Activated T-cell treated with anti-CD3 and anti-CD28 coated beads, Interleukin-2, amount 50 U/mL, for 72 hours (primary cell): ENCODE results near the gene NPC1L1. TPM values are rescaled to one million over a fixed set of nuclear protein-coding genes. Genes with fewer than 3 reads are reported as not detected.

Experiments
- ATAC-seq, 2 donors: fragments of 150-1000 bp; cut with Tn5 transposase; replicated peaks in 1 of 2; 2 replicates each; pipeline ENCODE4 v1.10.0; 2021; ENCODE audit warnings: moderate library complexity in 2 of 2, mild to moderate bottlenecking in 1 of 2
- DNase-seq, 2 donors: peaks; one replicate each; pipeline ENCODE4 v3.0.0; 2021 to 2022; ENCODE audit warnings: mixed read lengths in 1 of 2
- H3K27ac Mint-ChIP-seq: one replicate; pipeline ENCODE4 v1.8.0; 2022; ENCODE audit warnings: mild to moderate bottlenecking, moderate library complexity, mixed read lengths
- H3K27me3 Mint-ChIP-seq: one replicate; pipeline ENCODE4 v1.8.0; 2022; ENCODE audit warnings: low read depth, mixed read lengths
- H3K36me3 Mint-ChIP-seq, 2 donors: one replicate each; pipeline ENCODE4 v1.8.0; 2022; ENCODE audit warnings: mixed read lengths in 2 of 2, mild to moderate bottlenecking in 1 of 2; ENCODE audit not compliant: insufficient read depth in 2 of 2
- H3K4me1 Mint-ChIP-seq: one replicate; pipeline ENCODE4 v1.8.0; 2022; ENCODE audit warnings: low read depth, mixed read lengths
- H3K4me3 Mint-ChIP-seq, 2 donors: one replicate each; pipeline ENCODE4 v1.8.0; 2022; ENCODE audit warnings: mild to moderate bottlenecking in 2 of 2, mixed read lengths in 2 of 2, moderate library complexity in 2 of 2
- H3K9me3 Mint-ChIP-seq, 2 donors: one replicate each; pipeline ENCODE4 v1.8.0; 2022; ENCODE audit warnings: mixed read lengths in 2 of 2
- total RNA-seq, 2 donors: library from RNA; stranded (reverse); gene quantifications; one replicate each; pipeline ENCODE4 v1.2.3, GENCODE V29; 2022

Gene NPC1L1, protein sequence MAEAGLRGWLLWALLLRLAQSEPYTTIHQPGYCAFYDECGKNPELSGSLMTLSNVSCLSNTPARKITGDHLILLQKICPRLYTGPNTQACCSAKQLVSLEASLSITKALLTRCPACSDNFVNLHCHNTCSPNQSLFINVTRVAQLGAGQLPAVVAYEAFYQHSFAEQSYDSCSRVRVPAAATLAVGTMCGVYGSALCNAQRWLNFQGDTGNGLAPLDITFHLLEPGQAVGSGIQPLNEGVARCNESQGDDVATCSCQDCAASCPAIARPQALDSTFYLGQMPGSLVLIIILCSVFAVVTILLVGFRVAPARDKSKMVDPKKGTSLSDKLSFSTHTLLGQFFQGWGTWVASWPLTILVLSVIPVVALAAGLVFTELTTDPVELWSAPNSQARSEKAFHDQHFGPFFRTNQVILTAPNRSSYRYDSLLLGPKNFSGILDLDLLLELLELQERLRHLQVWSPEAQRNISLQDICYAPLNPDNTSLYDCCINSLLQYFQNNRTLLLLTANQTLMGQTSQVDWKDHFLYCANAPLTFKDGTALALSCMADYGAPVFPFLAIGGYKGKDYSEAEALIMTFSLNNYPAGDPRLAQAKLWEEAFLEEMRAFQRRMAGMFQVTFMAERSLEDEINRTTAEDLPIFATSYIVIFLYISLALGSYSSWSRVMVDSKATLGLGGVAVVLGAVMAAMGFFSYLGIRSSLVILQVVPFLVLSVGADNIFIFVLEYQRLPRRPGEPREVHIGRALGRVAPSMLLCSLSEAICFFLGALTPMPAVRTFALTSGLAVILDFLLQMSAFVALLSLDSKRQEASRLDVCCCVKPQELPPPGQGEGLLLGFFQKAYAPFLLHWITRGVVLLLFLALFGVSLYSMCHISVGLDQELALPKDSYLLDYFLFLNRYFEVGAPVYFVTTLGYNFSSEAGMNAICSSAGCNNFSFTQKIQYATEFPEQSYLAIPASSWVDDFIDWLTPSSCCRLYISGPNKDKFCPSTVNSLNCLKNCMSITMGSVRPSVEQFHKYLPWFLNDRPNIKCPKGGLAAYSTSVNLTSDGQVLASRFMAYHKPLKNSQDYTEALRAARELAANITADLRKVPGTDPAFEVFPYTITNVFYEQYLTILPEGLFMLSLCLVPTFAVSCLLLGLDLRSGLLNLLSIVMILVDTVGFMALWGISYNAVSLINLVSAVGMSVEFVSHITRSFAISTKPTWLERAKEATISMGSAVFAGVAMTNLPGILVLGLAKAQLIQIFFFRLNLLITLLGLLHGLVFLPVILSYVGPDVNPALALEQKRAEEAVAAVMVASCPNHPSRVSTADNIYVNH (N-terminal part only)
- total RNA-seq, result under 1 TPM; 0.12 to 0.25 TPM

DNA sequence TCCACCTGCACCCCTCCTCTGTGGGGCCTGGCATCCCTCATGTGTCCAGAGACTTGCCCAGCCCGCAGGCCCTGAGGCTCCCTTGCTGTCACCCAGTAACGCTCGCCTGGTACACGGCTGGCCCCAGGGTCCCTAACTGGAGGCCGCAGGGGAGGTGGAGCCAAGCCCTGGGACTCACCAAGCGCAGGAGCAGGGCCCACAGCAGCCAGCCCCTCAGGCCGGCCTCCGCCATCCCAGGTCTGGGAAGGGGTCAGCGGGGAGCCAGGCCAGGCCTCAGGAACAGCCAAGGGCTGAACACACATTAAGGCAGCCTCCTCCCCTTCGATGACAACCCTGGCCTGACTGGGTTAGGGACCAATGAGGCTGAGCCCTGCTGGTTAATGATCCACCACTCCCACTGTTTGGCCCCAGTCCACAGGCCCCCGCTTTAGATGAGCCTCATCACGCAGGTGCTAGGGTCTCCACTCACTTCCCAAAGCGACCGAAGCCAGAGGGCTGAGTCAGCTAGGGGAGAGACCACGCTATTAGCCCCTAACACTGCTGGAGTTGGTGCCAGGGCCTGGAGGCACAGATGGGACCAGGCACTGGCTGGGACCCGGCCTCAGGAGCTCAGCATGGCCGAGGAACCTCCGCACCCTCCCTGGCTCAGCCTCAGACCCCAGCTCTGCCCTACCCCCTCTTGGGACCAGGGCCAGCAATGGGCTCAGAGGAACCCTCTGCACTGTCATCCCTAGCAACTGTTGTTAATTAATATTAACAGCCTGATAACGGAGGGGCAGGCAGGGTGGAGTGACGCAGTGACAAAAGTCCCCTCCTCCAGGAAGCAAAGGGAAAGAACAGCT is at the start of gene NPC1L1:
TSS of gene NPC1L1 (minus strand) at position 303 of the 842 bp plus-strand sequence. CDS start at position 232, 71 bp downstream.
- no peak for ATAC-seq

DNA sequence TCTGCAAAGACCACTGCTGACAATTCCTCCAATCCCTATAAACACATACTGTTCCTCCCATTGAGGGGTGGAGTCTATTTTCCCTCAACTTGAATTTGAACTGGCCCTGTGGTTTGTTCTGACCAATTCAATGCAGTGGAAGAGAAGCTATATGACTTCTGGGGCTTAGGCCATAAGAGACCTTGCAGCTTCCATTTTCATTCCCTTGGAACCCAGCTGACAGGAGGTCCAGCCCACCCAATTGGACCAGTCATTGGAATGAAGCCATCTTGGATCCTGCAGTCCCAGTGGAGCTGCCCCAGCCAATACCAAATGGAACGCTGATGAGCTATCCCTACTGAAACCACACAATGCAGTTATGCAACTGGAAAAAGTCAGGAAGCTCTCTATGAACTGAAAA is 49.8 kb upstream of the NPC1L1 start:
- Mint-ChIP-seq H3K4me3 (no peak overlapping the region), H3K27me3 (no peaks in the 10 kb centered on the region), H3K4me1 (peaks cover 5% of the 10 kb centered on the region), H3K36me3 (no peaks in the 10 kb centered on the region), H3K27ac (no peak overlapping the region), H3K9me3 (no peaks in the 10 kb centered on the region)
- no peak for DNase-seq
- no peak for ATAC-seq

More for the DNA sequence above, at the start of gene NPC1L1:
- Mint-ChIP-seq H3K36me3 (no peaks in the 10 kb centered on the region), H3K27me3 (no peaks in the 10 kb centered on the region), H3K27ac (no peak within 1 kb of the TSS), H3K9me3 (no peaks in the 10 kb centered on the region), H3K4me1 (no peaks in the 10 kb centered on the region), H3K4me3 (no peak within 1 kb of the TSS)
- no peak for DNase-seq

DNA sequence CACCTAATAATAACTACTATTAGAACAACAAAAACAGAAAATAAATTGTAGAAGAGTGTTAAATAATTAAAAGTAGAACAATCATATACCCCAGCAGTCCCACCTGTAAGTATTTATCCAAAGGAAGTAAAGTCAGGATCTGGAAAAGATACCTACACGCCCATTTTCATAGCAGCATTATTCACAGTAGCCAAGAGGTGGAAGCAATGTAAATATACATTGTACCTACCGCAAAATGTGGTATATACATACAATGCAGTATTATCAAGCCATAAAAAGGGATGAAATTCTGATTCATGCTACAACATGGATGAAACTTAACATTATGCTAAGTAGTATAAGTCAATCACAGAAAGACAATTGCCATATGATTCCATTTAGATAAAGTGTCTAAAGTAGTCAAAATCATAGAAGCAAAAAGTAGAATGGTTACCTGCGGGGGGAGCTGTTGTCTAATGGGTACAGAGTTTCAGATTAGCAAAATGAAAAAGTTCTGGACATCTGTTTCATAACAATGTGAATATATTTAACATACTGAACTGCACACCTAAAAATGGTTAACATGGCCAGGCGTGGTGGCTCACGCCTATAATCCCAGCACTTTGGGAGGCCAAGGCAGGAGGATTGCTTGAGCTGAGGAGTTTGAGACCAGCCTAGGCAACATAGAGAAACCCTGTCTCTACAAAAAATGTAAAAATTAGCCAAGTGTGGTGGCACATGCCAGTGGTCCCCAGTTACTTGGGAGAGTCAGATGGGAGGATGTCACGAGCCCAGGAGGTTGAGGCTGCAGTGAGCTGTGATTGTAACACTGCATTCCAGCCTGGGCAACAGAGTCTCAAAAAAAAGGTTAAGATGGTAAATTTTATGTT is 46.9 kb upstream of the NPC1L1 start:
- Mint-ChIP-seq H3K4me1 (peaks cover 5% of the 10 kb centered on the region), H3K36me3 (no peaks in the 10 kb centered on the region), H3K27me3 (no peaks in the 10 kb centered on the region), H3K9me3 (no peaks in the 10 kb centered on the region), H3K27ac (no peak overlapping the region), H3K4me3 (no peak overlapping the region)
- ATAC-seq (peak; percentile 75), DNase-seq (peak; percentile 59 to 62)

DNA sequence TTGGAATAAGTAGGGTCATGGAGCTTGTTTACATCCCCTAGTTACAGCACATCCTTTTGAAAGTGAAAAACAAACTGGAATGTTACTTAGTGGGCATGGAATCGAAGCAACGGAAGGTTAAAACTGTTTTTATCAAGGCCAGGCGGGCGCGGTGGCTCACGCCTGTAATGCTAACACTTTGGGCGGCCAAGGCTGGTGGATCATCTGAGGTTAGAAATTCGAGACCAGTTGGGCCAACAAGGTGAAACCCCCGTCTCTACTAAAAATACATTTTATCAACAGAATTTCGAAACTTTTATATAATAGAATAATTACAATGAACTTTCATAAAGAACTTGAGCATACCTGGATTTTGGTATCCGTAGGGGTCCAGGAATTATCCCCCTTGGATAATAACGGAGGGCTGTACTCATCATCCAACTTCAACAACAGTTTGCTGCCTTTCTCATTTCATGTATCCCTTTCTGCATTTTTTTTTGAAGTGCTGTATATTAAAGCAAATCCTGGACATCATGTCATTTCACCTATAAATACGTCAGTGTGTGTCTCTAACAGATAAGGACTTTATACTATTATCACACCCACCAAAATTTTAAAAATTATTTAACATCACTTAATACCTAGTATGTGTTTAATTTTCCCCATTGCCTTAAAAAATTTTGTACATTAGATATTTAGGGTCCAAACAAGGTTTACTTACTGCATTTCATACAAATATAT is 42.2 kb upstream of the NPC1L1 start:
- Mint-ChIP-seq H3K4me3 (peak overlapping the region; percentile 91 to 97), H3K27me3 (no peaks in the 10 kb centered on the region), H3K4me1 (peaks cover 40% of the 10 kb centered on the region)

DNA sequence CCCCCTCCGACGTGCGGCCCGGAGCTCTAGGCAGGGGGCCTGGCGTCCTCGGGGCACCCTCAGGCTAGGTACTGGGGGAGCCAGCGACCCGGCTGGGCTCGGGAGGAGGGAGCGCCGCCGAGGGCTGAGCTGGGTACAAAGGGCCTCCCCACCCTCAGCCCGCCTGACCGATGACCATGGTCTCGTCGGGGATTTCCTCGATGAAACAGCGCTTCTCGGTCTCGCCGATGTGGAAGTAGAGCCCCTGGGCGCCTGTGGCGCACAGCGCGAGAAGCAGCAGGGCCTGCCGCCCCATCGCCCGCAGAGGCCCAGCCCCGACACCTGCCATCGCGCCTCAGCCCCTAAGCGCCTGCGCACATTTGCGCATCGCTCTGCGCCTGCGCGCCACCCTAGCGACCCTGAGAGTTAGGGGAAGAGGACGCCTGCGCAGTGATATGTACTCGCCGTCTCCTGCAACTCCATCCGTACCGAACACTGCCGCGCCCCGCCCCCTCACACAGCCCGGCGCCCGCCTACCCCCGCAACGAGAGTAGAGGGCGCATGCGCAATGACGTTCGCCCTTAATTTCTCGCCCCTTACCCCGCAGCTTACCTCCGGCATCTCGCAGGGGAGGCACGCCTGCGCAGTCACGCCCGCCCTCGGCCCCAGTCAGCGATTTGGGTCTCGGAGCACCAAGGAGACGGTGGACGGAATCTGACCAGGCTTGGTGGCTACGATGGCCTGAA is 40.9 kb upstream of the NPC1L1 start, which contains the start of gene TMED4:
TSS of gene TMED4 (minus strand) at position 353 of the 725 bp plus-strand sequence. CDS start at position 328, 25 bp downstream.
- Mint-ChIP-seq H3K9me3 (no peaks in the 10 kb centered on the region), H3K36me3 (peaks cover 1 to 11% of the 10 kb centered on the region in 2 donors), H3K4me3 (peak within 1 kb of the TSS; percentile 91 to 97), H3K27me3 (no peaks in the 10 kb centered on the region), H3K4me1 (peaks cover 39% of the 10 kb centered on the region), H3K27ac (peak within 1 kb of the TSS; percentile 94)
- ATAC-seq (peak; percentile 93 to 94), DNase-seq (peak; percentile 100)

More for the DNA sequence above, 42.2 kb upstream of the NPC1L1 start:
- ATAC-seq (no peak), DNase-seq (no peak)
- peak overlapping the region; percentile 94 for H3K27ac Mint-ChIP-seq
- H3K36me3 Mint-ChIP-seq, result peaks cover 1 to 11% of the 10 kb centered on the region in 2 donors
- H3K9me3 Mint-ChIP-seq, result no peaks in the 10 kb centered on the region

DNA sequence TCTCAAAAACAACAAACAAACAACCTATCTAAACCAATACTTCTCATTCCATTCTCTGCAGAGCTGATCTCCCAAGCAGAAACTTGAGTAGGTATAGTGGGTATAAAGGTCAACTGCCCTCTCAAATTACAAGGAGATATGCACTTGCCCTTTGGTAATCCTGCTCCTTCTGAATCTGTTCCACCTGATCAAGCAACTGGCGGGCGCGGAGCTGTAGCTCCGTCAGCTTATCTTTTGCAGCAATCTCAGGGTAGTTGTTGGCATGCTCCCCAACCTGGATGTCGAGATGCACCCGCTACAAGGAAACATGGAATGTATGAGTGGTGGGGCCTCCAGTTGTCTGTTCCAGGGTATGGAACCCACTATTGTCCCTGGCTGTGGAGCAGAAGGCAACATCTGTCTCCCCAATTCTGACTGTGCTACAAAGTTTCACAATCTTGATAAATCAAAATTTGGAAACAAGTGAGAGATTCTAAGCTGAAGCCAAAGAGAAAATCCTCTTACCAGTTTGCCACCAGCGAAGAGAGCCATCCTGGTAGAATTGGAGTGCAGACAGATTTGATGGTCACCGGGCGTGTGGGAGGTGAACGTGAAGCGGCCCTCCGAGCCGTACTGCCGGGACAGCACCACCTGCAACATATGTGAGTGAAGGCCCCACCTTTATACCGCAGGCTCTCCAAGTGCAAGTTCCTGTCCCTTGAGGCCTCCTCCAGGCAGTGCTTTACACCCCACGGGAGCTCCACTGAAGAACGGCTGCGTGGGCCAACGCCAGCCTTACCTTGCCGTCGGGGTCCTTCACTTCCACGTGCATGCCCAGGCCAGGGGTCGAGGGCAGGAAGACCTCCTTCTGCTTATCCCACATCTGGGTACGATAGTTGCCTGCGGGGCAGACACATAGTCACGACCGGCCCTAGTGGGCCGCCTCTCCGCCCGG is 40.1 kb upstream of the NPC1L1 start:
- no peaks in the 10 kb centered on the region for H3K9me3 Mint-ChIP-seq
- peak overlapping the region; percentile 94 for H3K27ac Mint-ChIP-seq
- ATAC-seq (peak; percentile 45 to 50), DNase-seq (peak; percentile 57 to 58)
- H3K4me3 Mint-ChIP-seq, result peak overlapping the region; percentile 91 to 97
- peaks cover 1 to 11% of the 10 kb centered on the region in 2 donors for H3K36me3 Mint-ChIP-seq
- H3K4me1 Mint-ChIP-seq, result peaks cover 39% of the 10 kb centered on the region
- H3K27me3 Mint-ChIP-seq, result no peaks in the 10 kb centered on the region

DNA sequence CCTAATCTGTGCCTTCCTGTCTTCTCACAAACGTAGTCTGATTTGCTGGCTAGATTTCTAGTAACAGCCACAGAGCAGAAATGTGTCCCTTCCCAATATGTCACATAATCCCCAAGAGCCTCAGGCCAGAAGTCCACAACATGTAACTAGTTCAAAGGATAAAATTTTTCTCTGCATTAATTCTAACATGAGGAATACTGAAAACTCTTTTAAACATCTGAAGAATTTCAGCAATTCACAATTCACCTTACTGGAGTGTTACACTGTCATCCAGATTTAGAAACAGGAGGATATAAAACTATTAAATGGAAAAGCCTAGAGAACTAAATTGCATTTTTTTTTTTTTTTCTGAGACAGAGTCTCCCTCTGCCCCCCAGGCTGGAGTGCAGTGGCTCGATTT is 35.1 kb upstream of the NPC1L1 start:
- DNase-seq (no peak), ATAC-seq (no peak)
- Mint-ChIP-seq H3K36me3 (peaks cover 4 to 28% of the 10 kb centered on the region in 2 donors), H3K9me3 (no peaks in the 10 kb centered on the region), H3K4me1 (peaks cover 68% of the 10 kb centered on the region), H3K27me3 (no peaks in the 10 kb centered on the region), H3K4me3 (no peak overlapping the region), H3K27ac (peak overlapping the region; percentile 18)

DNA sequence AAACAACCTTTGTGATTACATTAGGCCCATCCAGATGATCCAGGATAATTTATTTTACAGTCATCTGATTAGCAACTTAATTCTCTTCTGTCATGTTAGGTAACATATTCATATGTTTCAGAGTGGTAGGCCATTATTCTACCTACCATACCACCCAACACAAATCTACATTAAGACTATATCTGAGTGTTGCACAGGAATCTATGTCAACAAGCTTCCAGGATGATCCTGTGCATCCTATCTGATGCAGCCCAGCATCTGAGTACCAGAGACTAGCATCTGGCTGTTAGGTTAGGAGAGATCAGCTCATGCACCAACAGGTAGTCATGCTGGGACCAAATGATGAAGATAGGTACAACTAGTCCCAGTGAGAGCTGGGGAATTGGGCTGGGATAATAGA is 33.9 kb upstream of the NPC1L1 start:
- Mint-ChIP-seq H3K4me3 (peak overlapping the region; percentile 91 to 95), H3K27ac (peak overlapping the region; percentile 85), H3K27me3 (no peaks in the 10 kb centered on the region), H3K9me3 (no peaks in the 10 kb centered on the region), H3K36me3 (peaks cover 4 to 26% of the 10 kb centered on the region in 2 donors), H3K4me1 (peaks cover 56% of the 10 kb centered on the region)
- ATAC-seq (no peak), DNase-seq (no peak)

DNA sequence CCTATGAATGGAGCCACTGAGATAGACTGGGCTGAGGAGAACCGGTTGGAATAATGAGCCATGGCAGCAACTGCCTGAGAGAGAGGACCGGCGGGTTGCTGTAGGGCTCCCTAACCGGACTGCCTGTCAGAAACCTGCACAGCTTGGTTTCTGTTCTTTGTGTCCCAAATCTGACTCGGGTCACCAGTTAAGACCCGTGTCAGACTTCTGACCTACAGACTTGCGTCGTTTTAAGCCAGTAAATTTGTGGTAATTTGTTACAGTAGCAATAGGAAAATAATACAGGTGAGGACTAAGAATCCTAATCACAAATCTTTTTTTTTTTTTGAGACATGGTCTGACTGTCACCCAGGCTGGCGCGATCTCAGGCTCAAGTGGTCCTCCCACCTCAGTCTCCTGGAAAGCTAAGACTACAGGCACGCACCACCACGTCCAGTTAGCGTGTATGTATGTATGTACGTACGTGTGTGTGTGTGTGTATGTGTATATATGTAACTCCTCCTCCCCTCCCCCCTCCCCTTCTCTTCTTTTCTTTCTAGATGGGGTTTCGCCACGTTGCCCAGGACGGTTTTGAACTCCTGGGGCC is 33.2 kb upstream of the NPC1L1 start:
- peak overlapping the region; percentile 91 to 95 for H3K4me3 Mint-ChIP-seq
- ATAC-seq, result no peak
- H3K27me3 Mint-ChIP-seq, result no peaks in the 10 kb centered on the region
- H3K9me3 Mint-ChIP-seq, result no peaks in the 10 kb centered on the region
- H3K36me3 Mint-ChIP-seq, result peaks cover 6 to 25% of the 10 kb centered on the region in 2 donors
- H3K4me1 Mint-ChIP-seq, result peaks cover 49% of the 10 kb centered on the region
- H3K27ac Mint-ChIP-seq, result peak overlapping the region; percentile 85
- no peak for DNase-seq
